CD4-positive, alpha-beta T cell treated with Interleukin-12 subunit alpha and Interleukin-12 subunit beta, for 1 hour (primary cell): ENCODE results near the gene PBX1.

Experiments used
- DNase-seq: peaks from one replicate; pipeline ENCODE4 v3.0.0-alpha.2; 2020

The PBX1 gene

DNA sequence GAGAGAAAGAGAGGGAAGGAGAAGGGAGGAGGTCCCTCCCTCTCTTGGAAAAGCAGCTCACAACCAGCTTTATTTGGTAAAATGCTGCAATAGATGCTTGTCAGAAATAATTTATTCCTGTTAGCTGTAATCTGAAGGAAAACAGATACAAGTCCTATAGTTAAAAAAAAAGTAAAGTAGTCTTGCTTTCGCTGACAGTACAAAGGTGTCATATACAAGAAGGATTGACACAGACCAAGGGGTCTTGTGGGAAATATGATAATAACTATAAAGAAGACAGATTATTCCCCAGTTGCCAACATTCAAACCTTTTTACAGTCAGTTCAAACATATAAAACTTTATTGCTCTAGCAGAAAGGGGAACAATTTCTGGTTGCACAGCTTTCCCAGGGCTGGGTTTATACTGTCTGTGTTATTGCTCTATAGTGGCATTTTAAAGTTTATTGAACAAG is 145.0 kb downstream of the PBX1 start:
- DNase-seq = no peak

GRCh38 chr1:164704954-164705353 is 146.0 kb downstream of the PBX1 start:
- no peak for DNase-seq

DNA sequence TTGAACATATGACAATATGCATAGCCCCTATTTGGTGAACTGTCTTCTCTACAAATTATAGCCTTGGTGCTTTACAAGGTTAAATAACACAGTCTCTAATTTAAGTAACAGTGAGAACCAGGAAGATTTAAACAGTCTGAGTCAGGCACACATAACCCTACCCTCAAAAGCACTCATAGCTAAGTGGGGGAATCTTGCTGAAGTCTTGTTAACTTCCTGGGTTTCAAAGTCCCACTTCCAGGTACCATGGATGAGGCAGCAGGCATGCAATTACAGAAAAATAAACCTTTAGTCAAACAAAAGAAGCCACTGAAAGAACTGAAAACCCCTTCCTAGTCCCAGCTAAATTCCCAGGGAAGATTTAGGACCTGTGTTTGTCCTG is 147.6 kb downstream of the PBX1 start:
- no peak for DNase-seq

GRCh38 chr1:164707868-164708331 is 148.9 kb downstream of the PBX1 start:
- no peak for DNase-seq

GRCh38 chr1:164708596-164708995 is 149.6 kb downstream of the PBX1 start:
- no peak for DNase-seq

GRCh38 chr1:164709126-164709525 is 150.1 kb downstream of the PBX1 start:
- DNase-seq = no peak

- DNase-seq = no peak
Observed at GRCh38 chr1:164709541-164710278, 150.7 kb downstream of the PBX1 start.

- DNase-seq = no peak
Observed at GRCh38 chr1:164712131-164713036, 153.4 kb downstream of the PBX1 start.

- no peak for DNase-seq
Observed at GRCh38 chr1:164713456-164714207, 154.6 kb downstream of the PBX1 start.

- DNase-seq = no peak
Observed at GRCh38 chr1:164716992-164717703, 158.2 kb downstream of the PBX1 start.

GRCh38 chr1:164718821-164719220 is 159.8 kb downstream of the PBX1 start:
- DNase-seq = no peak

DNA sequence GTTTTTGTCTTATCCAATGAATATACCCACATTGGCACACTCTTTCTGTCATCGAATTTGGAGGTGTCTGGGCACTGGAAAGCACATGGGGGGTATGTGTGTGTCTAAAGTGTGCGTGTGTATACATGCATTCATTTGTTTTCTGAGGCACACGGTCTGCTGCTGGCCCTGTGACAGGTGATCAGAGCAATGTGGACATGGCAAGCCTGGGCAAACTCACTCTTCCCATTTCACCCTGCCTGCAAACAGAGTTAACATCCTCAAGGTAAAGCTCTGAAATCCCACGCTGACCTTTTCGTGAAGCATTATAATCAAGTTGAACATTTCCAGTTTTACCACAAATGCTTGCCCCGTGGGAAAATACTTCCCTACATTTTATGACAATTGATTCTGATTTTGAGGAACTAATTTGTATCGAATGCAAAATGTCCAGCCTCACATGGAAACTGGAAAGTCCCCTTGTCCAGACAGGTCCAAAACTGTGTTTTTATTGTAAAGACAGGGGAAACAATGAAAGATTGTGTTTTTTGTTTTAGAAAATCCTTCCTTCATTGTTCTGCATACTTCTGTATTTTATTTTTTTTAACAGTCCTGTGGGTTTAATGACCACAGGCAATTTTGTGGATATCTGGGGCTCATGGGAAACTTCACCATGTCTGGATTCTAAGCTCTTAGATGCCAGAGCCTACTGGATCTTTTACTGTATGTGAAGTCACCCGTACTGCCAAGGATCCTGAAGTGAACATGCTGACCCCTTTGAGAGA is 160.9 kb downstream of the PBX1 start:
- DNase-seq = no peak

DNA sequence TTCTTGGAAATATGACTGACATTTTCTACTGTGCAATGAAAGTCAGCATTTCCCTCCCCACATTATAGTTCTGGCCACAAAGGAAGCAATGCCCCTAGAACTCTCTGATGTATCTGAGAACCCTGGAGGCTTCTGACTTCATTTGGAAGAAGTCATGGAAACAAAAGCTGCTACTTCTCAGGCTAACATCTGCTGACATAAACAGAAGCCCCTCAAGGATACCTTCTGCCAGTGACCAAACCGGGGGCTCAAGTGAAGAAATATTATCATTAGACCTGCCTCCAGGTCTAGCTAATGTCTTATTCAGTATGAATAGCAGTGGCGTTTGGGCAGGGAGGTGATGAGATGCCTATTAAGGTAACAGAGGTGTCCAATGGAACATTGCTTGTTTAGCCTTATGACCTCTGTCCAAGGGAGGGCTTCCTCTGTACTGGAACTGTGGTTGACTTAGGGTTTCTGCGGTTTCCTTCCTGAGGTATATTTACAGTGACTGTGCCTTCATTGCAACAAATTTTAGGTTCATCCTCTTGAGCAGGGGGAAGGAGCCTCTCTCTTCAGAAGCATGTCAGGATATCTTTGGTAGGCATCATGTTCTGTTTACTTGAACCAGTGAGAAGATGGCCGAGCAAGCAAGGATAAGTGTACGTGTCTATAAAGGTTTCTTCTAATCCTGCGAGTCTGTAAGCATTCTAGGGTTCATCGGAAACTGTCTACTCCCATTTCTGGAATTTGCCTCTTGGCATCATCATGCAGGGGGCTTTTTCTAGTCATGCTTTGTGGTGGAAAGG is 161.7 kb downstream of the PBX1 start:
- no peak for DNase-seq

DNA sequence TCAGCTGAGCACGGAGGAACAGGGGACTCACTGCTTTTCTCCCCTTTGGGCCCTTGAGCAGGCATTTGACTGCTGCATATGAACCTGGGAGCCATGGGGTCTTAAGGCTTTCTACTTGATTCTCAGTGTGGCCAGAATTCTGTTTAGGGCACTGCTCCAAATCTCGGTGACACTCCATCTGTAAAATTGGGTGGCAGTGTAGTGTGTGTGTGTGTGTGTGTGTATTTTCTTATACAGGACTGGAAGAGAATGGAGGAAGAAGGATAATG is 162.2 kb downstream of the PBX1 start:
- no peak for DNase-seq

DNA sequence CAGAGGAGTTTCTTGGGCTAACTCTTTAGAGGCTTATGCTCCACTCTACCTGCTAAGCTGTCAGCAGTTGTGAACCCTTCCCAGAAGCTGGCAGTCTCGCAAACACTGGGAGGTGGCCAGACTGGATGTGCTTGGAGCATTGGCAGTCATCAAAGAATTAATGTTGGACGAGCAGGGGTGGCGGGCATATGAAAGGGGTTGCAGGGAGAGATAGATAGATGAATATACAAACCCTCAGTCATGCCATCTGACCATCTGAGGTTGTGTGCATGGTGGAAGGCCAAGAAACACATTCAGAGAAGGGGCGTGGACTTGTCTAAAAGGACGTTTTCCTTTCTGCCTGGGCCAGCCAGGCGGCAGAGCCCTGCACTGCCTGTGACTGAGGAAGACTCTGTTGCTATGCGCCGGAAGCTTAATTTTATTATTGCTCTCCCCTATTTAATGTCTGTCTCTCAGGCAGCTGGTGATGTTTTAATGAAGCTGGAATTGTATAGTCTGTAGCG is 164.4 kb downstream of the PBX1 start:
- DNase-seq = no peak

DNA sequence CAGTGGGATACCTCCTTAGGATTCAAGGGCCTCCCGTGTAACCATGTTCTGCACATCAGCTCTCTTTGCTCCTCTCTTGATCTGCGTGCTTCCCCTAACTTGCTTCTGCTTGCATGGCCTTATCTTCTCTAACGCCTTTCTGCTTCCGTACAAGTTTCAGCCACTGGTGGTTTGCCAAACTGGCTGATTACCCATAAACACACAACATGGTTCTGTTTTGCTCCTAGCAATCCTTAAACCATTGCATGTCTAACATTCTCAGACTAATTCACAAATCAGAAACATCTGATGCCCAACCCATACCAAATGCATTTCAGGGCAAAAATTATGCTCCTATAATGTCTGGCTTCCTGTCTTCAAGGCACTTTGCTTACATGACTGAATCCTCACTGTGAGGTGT is 166.4 kb downstream of the PBX1 start:
- DNase-seq = no peak

DNA sequence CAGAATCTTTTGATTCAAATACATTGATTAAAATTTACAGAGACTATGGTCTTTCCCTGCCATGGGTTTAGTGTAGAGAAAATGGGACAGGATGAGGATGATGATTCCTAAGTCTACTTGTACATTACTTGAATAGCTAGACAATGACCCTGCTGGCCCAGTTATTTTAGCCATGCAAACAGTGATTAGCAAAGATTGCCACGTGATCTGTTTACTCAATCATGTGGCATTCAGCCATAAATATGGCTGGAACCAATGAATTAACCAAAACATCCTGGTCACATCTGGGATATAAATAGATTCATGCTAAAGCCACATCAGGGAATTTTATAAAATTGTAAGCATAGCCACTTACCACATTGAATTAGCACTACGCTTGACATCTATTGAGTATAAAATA is 167.3 kb downstream of the PBX1 start:
- DNase-seq = no peak

- no peak for DNase-seq
Observed at GRCh38 chr1:164728719-164729118, 169.7 kb downstream of the PBX1 start.

DNA sequence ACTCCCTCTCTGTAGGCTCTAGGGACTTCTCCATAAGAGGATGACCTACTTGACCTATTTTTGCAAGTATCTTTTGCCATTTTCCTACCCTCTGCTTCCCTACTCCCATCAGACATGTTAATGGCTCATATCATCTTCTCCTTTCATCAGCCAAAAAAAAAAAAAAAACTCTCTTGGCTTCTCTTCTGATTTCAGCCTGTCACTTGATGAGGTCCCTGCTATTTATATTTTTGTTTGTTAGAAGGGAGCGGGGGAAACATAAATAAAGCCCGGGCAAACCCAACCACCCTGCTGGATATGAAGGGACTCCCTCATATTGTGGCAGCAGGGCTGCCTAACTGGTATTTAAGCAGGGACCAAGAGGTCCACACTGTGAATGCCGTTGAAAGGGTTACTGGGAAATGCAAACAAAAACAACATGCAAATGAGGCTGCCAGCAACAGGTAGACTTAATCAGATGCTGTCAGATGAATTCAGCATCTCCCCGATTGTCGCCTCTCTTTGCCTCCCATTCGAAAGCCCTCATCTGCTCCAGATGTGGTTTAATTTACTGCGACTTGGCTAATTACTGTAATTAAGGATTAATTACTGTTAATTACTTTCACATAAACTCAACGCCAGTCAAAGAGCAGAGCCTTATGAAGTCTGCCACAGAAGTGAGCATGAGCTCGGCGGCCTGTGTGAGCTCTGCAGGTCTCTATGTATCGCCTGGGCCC is 172.3 kb downstream of the PBX1 start:
- no peak for DNase-seq

DNA sequence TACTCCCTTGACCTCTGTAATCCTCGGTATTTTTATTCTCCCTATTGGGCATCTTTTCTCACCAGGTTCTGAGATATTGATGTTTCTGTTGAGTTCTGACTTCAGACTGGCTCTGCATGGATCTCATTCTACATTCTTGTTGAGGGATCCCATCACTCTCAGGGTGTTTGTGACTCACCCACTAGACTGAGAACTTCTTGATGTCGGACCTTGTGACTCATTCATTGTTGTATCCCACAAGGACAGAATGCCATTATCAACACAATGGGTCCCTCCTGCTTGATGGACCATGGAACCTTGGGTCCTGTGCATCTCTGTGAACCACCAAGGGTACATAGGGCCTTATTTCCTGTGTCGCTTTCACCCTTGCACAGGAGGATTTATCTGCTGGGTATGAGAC is 174.1 kb downstream of the PBX1 start:
- no peak for DNase-seq
